Upper lobe of right lung (tissue), 1 donor: ENCODE results near the gene BRAP. TPM values are rescaled to one million over a fixed set of nuclear protein-coding genes. Genes with fewer than 3 reads are reported as not detected.
"Not testable (repeated sequence)": the region's sequence is repeated elsewhere in the genome, so short reads cannot be mapped to it uniquely, and the experiment has no call there.

Source experiments
- ATAC-seq: fragments of 200-7000 bp; cut with Tn5 transposase; one replicate; pipeline ENCODE4 v1.9.1; 2020; ENCODE audit warnings: mild to moderate bottlenecking, moderate library complexity
- DNase-seq: peaks from one replicate; pipeline ENCODE4 v3.0.0-alpha.2; 2020
- H3K27ac ChIP-seq: fragments of 200-600 bp; one replicate; pipeline ENCODE4 v1.8.0; 2022
- H3K27me3 ChIP-seq: fragments of 200-600 bp; one replicate; pipeline ENCODE4 v1.8.0; 2022; ENCODE audit warnings: mild to moderate bottlenecking
- H3K36me3 ChIP-seq: fragments of 200-600 bp; one replicate; pipeline ENCODE4 v1.8.0; 2022
- H3K4me1 ChIP-seq: fragments of 200-600 bp; one replicate; pipeline ENCODE4 v1.8.0; 2022
- H3K4me3 ChIP-seq: fragments of 200-600 bp; one replicate; pipeline ENCODE4 v1.8.0; 2022; ENCODE audit warnings: mild to moderate bottlenecking
- H3K9me3 ChIP-seq: fragments of 200-600 bp; one replicate; pipeline ENCODE4 v1.8.0; 2022
- intact Hi-C: fragments of 100-400 bp; cut with DNase I; formaldehyde crosslinking; loops from one replicate; pipeline ENCODE4 v1.11.0; 2022
- total RNA-seq: library from RNA; stranded (reverse); fragmentation: NEBNext Ultra II Directional; extraction: Animal tissue kit (Norgen Biotek cat#: 25700); gene quantifications from one replicate; pipeline ENCODE4 v1.2.1, GENCODE V29; 2021
- TF ChIP-seq, protein P1 (sequence below): fragments of 200-600 bp; IDR thresholded peaks from one replicate; pipeline ENCODE4 v1.8.0; 2022; ENCODE audit warnings: antibody characterized with exemption
- donor health status: DM: no; HTN: yes; CAD: no; lungs with severe emphysema.

BRAP gene
- total RNA-seq, 1 donor from 2014 or later = 17.8 TPM

GRCh38 chr12:111624540-111624939, 61.2 kb downstream of the BRAP start:
- H3K9me3 ChIP-seq = no peaks in the 10 kb centered on the region
- peak; percentile 72 for DNase-seq
- H3K27me3 ChIP-seq = no peaks in the 10 kb centered on the region
- no peaks in the 10 kb centered on the region for H3K4me1 ChIP-seq
- intact Hi-C loops = no loop called here
- no peaks in the 10 kb centered on the region for H3K36me3 ChIP-seq
- TF ChIP-seq, protein P1, sequence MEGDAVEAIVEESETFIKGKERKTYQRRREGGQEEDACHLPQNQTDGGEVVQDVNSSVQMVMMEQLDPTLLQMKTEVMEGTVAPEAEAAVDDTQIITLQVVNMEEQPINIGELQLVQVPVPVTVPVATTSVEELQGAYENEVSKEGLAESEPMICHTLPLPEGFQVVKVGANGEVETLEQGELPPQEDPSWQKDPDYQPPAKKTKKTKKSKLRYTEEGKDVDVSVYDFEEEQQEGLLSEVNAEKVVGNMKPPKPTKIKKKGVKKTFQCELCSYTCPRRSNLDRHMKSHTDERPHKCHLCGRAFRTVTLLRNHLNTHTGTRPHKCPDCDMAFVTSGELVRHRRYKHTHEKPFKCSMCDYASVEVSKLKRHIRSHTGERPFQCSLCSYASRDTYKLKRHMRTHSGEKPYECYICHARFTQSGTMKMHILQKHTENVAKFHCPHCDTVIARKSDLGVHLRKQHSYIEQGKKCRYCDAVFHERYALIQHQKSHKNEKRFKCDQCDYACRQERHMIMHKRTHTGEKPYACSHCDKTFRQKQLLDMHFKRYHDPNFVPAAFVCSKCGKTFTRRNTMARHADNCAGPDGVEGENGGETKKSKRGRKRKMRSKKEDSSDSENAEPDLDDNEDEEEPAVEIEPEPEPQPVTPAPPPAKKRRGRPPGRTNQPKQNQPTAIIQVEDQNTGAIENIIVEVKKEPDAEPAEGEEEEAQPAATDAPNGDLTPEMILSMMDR = no peak
- H3K4me3 ChIP-seq = no peak overlapping the region
- no peak overlapping the region for H3K27ac ChIP-seq
- peak; percentile 88 for ATAC-seq

DNA sequence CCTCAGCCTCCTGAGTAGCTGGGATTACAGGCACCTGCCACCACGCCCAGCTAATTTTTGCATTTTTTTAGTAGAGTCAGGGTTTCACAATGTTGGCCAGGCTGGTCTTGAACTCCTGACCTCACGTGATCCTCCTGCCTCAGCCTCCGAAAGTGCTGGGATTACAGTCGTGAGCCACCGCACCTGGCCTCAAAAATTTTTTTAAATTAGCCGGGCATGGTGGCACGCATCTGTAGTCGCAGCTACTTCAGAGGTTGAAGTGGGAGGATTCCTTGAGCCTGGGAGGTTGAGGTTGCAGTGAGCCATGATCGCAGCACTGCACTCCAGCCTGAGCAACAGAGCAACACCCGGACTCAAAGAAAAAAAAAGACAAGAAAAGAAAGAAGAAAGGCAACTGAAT, 67.9 kb downstream of the BRAP start:
- ATAC-seq, H3K36me3 ChIP-seq, H3K4me1 ChIP-seq, H3K4me3 ChIP-seq, H3K9me3 ChIP-seq, intact Hi-C loops, H3K27ac ChIP-seq, DNase-seq, H3K27me3 ChIP-seq: not testable (repeated sequence)

GRCh38 chr12:111616177-111616623, 69.6 kb downstream of the BRAP start:
- no peaks in the 10 kb centered on the region for H3K27me3 ChIP-seq
- H3K27ac ChIP-seq = no peak overlapping the region
- H3K36me3 ChIP-seq = no peaks in the 10 kb centered on the region
- intact Hi-C loops = no loop called here
- DNase-seq (no peak), ATAC-seq (peak; percentile 39)
- H3K4me3 ChIP-seq = no peak overlapping the region
- no peaks in the 10 kb centered on the region for H3K4me1 ChIP-seq
- no peaks in the 10 kb centered on the region for H3K9me3 ChIP-seq
- TF ChIP-seq, protein P1 = no peak

DNA sequence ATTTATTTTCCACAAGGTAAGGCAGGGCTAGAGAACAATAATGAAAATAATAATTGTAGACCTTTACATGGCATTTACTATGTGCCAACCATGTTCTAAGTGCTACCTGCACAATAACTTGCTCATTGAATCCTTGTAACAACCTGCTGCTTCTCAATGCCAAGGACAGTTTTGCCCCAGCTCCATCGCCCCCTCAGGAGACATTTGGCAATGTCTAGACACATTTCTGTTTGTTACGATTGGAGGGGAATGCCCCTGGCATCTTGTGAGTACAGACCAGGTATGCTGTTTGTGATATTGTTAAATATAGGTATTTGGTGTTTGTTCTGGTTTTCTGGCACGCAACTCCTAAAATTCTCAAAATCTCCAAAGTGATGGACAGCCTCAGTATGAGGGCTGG, 78.5 kb downstream of the BRAP start:
- Histone ChIP-seq H3K27me3 (no peaks in the 10 kb centered on the region), H3K4me1 (no peaks in the 10 kb centered on the region), H3K27ac (no peak overlapping the region), H3K9me3 (no peaks in the 10 kb centered on the region), H3K36me3 (no peaks in the 10 kb centered on the region), H3K4me3 (no peak overlapping the region)
- no peak for DNase-seq
- ATAC-seq = no peak
- intact Hi-C loops = no loop called here
- TF ChIP-seq, protein P1 = no peak

DNA sequence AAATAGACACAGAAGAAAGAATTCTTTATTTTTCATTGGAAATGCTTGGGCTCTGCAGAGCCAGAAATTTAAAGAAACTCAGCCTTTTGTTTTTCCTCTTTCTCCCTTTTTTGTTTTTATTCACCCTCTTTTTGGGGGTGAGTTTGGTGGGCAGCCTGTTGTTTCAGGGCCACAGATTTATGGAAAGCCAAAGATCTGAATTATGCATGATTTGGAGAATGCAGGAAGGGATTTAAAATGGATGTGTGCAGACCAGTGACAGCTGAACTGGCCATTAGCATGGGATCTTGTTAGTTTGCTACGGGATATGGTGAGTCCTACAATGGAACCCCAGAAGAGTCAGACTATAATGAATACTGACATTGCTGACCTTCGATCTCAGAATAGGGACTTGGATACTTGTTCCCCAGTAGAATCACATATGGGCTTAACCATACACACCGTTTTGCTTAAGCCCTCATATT, 79.0 kb downstream of the BRAP start:
- Histone ChIP-seq H3K27me3 (no peaks in the 10 kb centered on the region), H3K27ac (no peak overlapping the region), H3K4me1 (no peaks in the 10 kb centered on the region), H3K4me3 (no peak overlapping the region), H3K9me3 (no peaks in the 10 kb centered on the region), H3K36me3 (no peaks in the 10 kb centered on the region)
- DNase-seq = no peak
- intact Hi-C loops = no loop called here
- TF ChIP-seq, protein P1 = no peak
- no peak for ATAC-seq

GRCh38 chr12:111605911-111606766, 79.6 kb downstream of the BRAP start:
- DNase-seq (no peak), ATAC-seq (no peak)
- H3K27me3 ChIP-seq = no peaks in the 10 kb centered on the region
- no peak overlapping the region for H3K4me3 ChIP-seq
- H3K27ac ChIP-seq = no peak overlapping the region
- TF ChIP-seq, protein P1 = no peak
- no peaks in the 10 kb centered on the region for H3K36me3 ChIP-seq
- H3K4me1 ChIP-seq = no peaks in the 10 kb centered on the region
- intact Hi-C loops = no loop called here
- H3K9me3 ChIP-seq = no peaks in the 10 kb centered on the region

DNA sequence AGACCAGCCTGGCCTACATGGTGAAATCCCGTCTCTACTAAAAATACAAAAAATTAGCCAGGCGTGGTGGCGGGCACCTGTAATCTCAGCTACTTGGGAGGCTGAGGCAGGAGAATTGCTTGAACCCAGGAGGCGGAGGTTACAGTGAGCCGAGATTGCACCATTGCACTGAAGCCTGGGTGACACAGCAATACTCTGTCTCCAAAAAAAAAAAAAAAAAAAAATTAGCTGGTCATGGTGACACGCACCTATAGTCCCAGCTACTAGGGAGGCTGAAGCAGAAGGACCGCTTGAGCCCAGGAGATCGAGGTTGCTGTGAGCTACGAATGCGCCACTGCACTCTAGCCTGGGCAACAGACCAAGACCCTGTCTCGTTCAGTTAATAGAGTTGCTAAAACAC, 82.9 kb downstream of the BRAP start:
- ATAC-seq, H3K4me1 ChIP-seq, H3K27me3 ChIP-seq, H3K4me3 ChIP-seq, intact Hi-C loops, H3K9me3 ChIP-seq, DNase-seq, H3K36me3 ChIP-seq, H3K27ac ChIP-seq: not testable (repeated sequence)
